Fibroblast of villous mesenchyme (primary cell): ENCODE data around the gene ZNF548. TPM values are rescaled to one million over a fixed set of nuclear protein-coding genes. Genes with fewer than 3 reads are reported as not detected.

Experiments used
- DNase-seq: peaks from one replicate; pipeline ENCODE4 v3.0.0-alpha.2; 2010; ENCODE audit warnings: low read depth
- H3K4me3 ChIP-seq: 2 replicates; pipeline ENCODE4 v1.5.1; 2011; ENCODE audit warnings: low read depth, mild to moderate bottlenecking, low read length
- total RNA-seq: library from RNA; depleted of rRNA; stranded (reverse); fragments of >200 nt; gene quantifications from 2 replicates; pipeline ENCODE4 v1.2.3, GENCODE V29; 2012
- TF ChIP-seq, protein P1 (sequence below): IDR thresholded peaks from 2 replicates; pipeline ENCODE4 v1.5.1; 2012; ENCODE audit warnings: low read depth, mild to moderate bottlenecking, low read length; ENCODE audit not compliant: insufficient read depth

Gene ZNF548
- total RNA-seq, 1 donor, result 19.0 TPM

DNA sequence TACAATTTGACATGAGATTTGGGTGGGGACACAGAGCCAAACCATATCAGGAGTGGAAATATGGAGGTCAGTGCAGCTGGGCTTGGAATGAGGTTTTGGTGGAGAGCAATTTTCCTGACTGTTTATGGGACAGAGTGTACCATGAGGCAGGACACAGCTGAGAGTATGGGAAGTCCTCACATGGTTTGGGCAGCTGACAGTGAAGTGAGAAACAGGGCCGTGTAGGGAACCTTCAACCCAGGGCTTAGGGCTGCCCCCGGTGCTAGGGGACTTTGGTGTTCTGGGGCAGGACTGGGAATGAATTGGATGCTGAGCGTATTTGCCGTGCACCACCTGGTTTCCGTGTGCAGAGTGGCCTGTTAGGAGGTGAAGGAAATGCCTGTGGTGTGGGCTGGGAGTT lies 6.1 kb downstream of the ZNF548 start:
- TF ChIP-seq, protein P1, sequence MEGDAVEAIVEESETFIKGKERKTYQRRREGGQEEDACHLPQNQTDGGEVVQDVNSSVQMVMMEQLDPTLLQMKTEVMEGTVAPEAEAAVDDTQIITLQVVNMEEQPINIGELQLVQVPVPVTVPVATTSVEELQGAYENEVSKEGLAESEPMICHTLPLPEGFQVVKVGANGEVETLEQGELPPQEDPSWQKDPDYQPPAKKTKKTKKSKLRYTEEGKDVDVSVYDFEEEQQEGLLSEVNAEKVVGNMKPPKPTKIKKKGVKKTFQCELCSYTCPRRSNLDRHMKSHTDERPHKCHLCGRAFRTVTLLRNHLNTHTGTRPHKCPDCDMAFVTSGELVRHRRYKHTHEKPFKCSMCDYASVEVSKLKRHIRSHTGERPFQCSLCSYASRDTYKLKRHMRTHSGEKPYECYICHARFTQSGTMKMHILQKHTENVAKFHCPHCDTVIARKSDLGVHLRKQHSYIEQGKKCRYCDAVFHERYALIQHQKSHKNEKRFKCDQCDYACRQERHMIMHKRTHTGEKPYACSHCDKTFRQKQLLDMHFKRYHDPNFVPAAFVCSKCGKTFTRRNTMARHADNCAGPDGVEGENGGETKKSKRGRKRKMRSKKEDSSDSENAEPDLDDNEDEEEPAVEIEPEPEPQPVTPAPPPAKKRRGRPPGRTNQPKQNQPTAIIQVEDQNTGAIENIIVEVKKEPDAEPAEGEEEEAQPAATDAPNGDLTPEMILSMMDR, result no peak
- no peak for DNase-seq
- no peak overlapping the region for H3K4me3 ChIP-seq

DNA sequence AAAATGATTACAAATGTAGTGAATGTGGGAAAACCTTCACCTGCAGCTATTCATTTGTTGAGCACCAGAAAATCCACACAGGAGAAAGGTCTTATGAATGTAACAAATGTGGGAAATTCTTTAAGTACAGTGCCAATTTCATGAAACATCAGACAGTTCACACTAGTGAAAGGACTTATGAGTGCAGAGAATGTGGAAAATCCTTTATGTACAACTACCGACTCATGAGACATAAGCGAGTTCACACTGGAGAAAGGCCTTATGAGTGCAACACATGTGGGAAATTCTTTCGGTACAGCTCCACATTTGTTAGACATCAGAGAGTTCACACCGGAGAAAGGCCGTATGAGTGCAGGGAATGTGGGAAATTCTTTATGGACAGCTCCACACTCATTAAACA lies 9.2 kb downstream of the ZNF548 start:
- no peak for DNase-seq
- TF ChIP-seq, protein P1, result no peak
- no peak overlapping the region for H3K4me3 ChIP-seq

DNA sequence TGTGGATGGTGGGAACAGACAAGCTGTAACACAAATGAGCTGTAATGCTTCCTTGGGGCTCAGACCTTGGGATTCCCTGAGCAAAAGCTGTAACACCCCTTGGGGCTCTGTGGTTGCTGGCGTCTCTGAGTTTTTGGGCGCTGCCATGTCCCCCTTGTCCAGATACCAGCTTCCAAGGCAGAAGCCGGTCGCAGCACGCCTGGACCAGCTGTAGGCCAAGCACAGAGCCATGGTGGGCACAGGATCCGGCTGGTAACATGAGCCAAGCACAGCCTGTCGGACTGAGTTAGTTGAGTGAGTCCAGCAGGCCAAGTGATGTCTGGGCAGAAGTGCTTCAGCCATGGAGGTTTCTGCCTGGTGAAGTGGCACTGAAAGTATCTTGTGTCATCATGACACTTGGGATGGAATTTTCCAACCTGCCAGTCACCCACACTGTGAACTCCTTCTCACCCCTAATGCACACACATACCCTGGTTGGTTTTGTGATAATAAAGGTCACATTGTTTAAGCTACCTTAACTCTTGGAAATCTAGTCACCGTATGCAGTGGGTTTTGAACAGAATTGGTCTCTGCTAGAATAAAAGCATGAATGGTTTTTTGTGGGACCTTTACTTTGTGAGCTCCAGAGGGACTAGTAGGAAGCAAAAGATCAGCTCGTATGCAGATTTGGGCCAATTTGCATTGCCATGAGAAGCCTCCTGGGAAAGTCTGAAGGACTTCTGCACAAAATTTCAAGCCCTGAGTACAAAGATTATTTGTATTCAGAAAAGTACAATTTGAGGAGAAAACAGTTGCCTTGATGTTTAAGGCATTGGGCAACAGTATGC lies 14.3 kb downstream of the ZNF548 start:
- no peak overlapping the region for H3K4me3 ChIP-seq

DNA sequence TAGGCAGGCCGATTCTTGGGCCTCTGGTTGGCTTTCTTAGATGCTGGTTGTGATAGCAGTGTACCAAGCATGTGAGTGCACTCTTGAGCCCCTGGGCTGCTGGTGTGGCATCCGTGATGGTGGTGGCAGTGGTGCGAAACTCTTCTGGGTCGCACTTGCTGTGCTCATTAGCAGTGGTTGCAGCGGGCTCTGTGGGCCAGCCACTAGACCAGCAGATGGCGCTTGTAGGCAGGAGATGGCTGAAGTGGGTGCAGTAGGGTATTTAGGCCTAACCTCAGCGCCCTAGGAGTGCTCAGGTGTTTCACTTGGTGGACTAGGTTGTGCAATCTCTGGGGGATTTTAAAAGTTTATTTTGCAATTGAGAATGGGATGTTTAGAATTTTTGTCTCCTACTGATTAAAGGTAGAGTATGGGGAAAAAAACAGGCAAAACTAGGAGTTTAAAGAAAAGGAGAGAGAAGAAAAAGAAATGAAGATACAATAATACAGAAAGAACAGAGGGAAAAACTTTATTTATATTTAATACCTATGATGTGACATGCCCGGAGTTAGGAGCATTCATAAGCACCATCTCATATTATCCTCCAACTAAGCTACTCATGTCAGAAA lies 17.0 kb downstream of the ZNF548 start:
- TF ChIP-seq, protein P1, result peak; percentile 79
- H3K4me3 ChIP-seq, result no peak overlapping the region
- DNase-seq, result peak; percentile 56

More for the DNA sequence above, 14.3 kb downstream of the ZNF548 start:
- DNase-seq, result no peak
- TF ChIP-seq, protein P1, result no peak

DNA sequence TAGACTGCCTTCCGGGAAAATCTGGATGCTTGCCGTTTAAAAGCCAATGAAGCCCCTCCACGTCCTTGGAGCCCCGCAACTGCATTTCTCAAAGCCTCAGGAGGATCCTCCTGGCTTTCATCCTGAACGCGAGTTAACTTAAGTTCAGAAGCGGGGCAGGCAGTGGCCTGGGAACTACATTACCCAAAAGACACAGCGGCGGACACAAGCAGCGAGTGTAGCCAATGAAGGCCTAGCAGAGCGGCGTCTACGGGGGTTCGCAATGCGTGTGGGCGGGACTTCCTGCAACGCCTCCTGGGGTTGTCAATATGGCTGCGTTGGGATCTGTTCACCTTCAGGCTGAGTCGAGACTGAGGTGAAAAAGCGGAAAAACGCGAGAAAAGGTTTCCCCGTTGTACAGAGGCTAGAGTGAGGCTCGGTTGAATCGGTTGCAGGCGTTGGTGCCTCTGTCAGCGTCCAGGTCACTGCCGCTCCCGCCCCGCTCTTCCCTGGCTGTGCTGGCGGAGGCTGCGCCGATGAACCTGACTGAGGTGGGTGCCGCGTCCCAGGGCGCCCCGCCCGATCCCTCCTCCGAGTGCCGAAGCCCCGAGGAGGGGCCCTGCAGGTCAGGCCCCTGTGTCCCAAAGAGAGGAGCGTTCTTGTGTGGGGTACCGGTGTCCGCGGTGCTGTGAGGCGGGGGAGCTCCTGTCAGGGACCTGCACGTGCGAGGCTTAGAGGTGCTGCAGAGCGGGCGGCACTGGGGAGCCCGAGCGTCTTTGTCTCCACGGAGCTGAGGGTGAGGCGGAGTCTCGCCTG lies 21.4 kb downstream of the ZNF548 start, which contains the start of gene ZNF17:
ZNF17 (plus strand) TSS at position 285 of the 795 bp plus-strand sequence. CDS start 2,455 bp downstream, outside the sequence.
- peak within 1 kb of the TSS; percentile 98 for H3K4me3 ChIP-seq
- DNase-seq, result peak; percentile 93
- TF ChIP-seq, protein P1, result no peak

DNA sequence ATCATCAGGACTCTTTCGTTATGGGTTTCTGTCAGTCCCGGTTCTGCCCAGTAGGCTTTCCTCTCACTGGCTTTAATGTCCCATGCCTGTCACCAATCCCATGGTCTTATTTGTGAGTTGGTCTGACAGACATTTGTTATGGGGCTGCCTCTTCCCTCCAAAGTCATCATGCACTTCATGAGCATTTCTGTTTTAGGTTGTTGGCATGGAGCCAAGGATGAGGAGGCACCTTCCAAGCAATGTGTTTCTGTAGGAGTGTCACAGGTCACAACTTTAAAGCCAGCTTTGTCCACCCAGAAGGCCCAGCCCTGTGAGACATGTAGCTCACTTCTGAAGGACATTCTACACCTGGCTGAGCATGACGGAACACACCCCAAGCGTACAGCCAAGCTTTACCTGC lies 29.8 kb downstream of the ZNF548 start:
- TF ChIP-seq, protein P1, result no peak
- no peak for DNase-seq
- H3K4me3 ChIP-seq, result no peak overlapping the region
